ENCODE results near the gene TNNT3.

- TF ChIP-seq CEBPB (IDR thresholded peaks at IDR 0.05) (no peak), YY1 (IDR thresholded peaks at IDR 0.05; ENCODE audit: low read depth) (no peak), USF1 (IDR thresholded peaks at IDR 0.05) (no peak), MAX (IDR thresholded peaks at IDR 0.05) (no peak), REST (IDR thresholded peaks at IDR 0.05; ENCODE audit: low read depth) (no peak), FOXM1 (IDR thresholded peaks at IDR 0.05; ENCODE audit: borderline replicate concordance, low read depth) (no peak), CREB1 (IDR thresholded peaks at IDR 0.05; ENCODE audit: low read depth) (no peak), EGR1 (IDR thresholded peaks at IDR 0.05) (no peak), TCF12 (IDR thresholded peaks at IDR 0.05; ENCODE audit: low read depth) (no peak), EP300 (IDR thresholded peaks at IDR 0.05; ENCODE audit: borderline replicate concordance) (no peak), NFIC (IDR thresholded peaks at IDR 0.05) (no peak), TEAD4 (IDR thresholded peaks at IDR 0.05) (no peak), RAD21 (IDR thresholded peaks at IDR 0.05; ENCODE audit: low read depth) (no peak)
Measured at GRCh38 chr11:1892116-1892515, 27.4 kb upstream of the TNNT3 start.
